ENCODE results near the gene HNF4A. TPM values are rescaled to one million over a fixed set of nuclear protein-coding genes. Genes with fewer than 3 reads are reported as not detected.

The HNF4A gene
- total and polyA plus RNA-seq, 2 of the 13 experiments (the other 11 are each of a cell fraction or from before 2014, with no cell fraction given), result 80.9 to 169 TPM

DNA sequence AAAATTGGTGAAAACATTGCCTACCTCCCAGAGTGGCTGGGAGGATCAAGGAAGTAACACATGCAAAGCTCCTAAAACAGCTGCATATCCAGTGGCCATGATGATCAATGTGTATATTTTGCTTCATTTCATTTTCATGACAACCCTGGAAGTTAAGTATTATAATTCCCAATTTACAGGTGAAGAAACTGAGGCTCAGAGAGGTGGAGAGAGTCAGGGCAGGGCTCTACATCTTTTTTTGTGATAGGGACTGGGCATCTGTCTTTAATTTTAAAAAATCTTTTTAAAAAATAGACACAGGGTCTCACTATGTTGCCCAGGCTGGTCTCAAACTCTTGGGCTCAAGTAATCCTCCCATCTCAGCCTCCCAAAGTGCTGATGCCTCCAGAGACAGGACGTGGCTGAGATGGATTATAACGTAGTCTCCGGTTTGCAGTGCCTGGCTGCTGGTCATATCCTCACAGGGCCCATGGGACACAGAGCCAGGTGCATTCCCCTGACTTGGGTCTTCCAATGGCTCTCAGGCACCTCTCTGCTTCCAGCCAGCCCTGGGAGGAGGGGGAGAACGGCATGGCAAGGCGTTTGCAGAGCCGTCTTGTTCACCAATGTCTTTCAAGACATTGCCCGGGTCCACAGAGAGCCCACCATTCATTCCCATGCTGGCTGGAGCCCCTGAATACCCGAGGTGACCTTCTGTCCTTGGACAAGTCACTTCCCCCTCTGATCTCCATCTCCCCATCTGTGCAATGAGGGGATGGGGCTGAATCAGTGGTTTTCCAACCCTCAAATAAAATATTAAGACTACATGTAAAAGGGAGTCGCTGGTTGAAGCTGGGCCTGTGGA lies 38.3 kb downstream of the HNF4A start (continued):
- TF ChIP-seq, protein P1, sequence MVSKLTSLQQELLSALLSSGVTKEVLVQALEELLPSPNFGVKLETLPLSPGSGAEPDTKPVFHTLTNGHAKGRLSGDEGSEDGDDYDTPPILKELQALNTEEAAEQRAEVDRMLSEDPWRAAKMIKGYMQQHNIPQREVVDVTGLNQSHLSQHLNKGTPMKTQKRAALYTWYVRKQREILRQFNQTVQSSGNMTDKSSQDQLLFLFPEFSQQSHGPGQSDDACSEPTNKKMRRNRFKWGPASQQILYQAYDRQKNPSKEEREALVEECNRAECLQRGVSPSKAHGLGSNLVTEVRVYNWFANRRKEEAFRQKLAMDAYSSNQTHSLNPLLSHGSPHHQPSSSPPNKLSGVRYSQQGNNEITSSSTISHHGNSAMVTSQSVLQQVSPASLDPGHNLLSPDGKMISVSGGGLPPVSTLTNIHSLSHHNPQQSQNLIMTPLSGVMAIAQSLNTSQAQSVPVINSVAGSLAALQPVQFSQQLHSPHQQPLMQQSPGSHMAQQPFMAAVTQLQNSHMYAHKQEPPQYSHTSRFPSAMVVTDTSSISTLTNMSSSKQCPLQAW (CRISPR knock-in tag; IDR thresholded peaks at IDR 0.05), result no peak
- TF ChIP-seq ZNF782 (CRISPR knock-in tag; IDR thresholded peaks at IDR 0.05; ENCODE audit: borderline replicate concordance) (0 out of 2 replicates have a peak, but pooled peaks have one; percentile 61), SNAI1 (CRISPR knock-in tag; IDR thresholded peaks at IDR 0.05; ENCODE audit: borderline replicate concordance) (peak; percentile 81; the same call in 1 of the 2 replicates), KLF6 (CRISPR knock-in tag; IDR thresholded peaks at IDR 0.05) (peak; percentile 6; the same call in 1 of the 2 replicates), GATAD1 (CRISPR knock-in tag; IDR thresholded peaks at IDR 0.05) (no peak), HNF4G (IDR thresholded peaks at IDR 0.05; ENCODE audit: borderline replicate concordance, low read depth, low read length) (no peak), HNF4G (CRISPR knock-in tag; IDR thresholded peaks at IDR 0.05; ENCODE audit: borderline replicate concordance, low read depth) (no peak), ZNF629 (CRISPR knock-in tag; conservative IDR thresholded peaks at IDR 0.05) (peak; percentile 92), ADNP (CRISPR knock-in tag; IDR thresholded peaks at IDR 0.05) (no peak; the same call in 1 of the 2 replicates), ZNF83 (CRISPR knock-in tag; IDR thresholded peaks at IDR 0.05; ENCODE audit: borderline replicate concordance) (no peak), ZNF670 (CRISPR knock-in tag; IDR thresholded peaks at IDR 0.05; ENCODE audit: borderline replicate concordance) (no peak), RBAK (CRISPR knock-in tag; IDR thresholded peaks at IDR 0.05) (no peak), ZSCAN31 (CRISPR knock-in tag; IDR thresholded peaks at IDR 0.05; ENCODE audit: low read depth) (no peak)
- TF ChIP-seq, protein P2, sequence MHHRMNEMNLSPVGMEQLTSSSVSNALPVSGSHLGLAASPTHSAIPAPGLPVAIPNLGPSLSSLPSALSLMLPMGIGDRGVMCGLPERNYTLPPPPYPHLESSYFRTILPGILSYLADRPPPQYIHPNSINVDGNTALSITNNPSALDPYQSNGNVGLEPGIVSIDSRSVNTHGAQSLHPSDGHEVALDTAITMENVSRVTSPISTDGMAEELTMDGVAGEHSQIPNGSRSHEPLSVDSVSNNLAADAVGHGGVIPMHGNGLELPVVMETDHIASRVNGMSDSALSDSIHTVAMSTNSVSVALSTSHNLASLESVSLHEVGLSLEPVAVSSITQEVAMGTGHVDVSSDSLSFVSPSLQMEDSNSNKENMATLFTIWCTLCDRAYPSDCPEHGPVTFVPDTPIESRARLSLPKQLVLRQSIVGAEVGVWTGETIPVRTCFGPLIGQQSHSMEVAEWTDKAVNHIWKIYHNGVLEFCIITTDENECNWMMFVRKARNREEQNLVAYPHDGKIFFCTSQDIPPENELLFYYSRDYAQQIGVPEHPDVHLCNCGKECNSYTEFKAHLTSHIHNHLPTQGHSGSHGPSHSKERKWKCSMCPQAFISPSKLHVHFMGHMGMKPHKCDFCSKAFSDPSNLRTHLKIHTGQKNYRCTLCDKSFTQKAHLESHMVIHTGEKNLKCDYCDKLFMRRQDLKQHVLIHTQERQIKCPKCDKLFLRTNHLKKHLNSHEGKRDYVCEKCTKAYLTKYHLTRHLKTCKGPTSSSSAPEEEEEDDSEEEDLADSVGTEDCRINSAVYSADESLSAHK (CRISPR knock-in tag; IDR thresholded peaks at IDR 0.05; ENCODE audit: borderline replicate concordance), result no peak
- TF ChIP-seq, protein P3, sequence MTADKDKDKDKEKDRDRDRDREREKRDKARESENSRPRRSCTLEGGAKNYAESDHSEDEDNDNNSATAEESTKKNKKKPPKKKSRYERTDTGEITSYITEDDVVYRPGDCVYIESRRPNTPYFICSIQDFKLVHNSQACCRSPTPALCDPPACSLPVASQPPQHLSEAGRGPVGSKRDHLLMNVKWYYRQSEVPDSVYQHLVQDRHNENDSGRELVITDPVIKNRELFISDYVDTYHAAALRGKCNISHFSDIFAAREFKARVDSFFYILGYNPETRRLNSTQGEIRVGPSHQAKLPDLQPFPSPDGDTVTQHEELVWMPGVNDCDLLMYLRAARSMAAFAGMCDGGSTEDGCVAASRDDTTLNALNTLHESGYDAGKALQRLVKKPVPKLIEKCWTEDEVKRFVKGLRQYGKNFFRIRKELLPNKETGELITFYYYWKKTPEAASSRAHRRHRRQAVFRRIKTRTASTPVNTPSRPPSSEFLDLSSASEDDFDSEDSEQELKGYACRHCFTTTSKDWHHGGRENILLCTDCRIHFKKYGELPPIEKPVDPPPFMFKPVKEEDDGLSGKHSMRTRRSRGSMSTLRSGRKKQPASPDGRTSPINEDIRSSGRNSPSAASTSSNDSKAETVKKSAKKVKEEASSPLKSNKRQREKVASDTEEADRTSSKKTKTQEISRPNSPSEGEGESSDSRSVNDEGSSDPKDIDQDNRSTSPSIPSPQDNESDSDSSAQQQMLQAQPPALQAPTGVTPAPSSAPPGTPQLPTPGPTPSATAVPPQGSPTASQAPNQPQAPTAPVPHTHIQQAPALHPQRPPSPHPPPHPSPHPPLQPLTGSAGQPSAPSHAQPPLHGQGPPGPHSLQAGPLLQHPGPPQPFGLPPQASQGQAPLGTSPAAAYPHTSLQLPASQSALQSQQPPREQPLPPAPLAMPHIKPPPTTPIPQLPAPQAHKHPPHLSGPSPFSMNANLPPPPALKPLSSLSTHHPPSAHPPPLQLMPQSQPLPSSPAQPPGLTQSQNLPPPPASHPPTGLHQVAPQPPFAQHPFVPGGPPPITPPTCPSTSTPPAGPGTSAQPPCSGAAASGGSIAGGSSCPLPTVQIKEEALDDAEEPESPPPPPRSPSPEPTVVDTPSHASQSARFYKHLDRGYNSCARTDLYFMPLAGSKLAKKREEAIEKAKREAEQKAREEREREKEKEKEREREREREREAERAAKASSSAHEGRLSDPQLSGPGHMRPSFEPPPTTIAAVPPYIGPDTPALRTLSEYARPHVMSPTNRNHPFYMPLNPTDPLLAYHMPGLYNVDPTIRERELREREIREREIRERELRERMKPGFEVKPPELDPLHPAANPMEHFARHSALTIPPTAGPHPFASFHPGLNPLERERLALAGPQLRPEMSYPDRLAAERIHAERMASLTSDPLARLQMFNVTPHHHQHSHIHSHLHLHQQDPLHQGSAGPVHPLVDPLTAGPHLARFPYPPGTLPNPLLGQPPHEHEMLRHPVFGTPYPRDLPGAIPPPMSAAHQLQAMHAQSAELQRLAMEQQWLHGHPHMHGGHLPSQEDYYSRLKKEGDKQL (CRISPR knock-in tag; IDR thresholded peaks at IDR 0.05; ENCODE audit: low read depth), result no peak; the same call in 1 of the 2 replicates
- TF ChIP-seq, protein P4, sequence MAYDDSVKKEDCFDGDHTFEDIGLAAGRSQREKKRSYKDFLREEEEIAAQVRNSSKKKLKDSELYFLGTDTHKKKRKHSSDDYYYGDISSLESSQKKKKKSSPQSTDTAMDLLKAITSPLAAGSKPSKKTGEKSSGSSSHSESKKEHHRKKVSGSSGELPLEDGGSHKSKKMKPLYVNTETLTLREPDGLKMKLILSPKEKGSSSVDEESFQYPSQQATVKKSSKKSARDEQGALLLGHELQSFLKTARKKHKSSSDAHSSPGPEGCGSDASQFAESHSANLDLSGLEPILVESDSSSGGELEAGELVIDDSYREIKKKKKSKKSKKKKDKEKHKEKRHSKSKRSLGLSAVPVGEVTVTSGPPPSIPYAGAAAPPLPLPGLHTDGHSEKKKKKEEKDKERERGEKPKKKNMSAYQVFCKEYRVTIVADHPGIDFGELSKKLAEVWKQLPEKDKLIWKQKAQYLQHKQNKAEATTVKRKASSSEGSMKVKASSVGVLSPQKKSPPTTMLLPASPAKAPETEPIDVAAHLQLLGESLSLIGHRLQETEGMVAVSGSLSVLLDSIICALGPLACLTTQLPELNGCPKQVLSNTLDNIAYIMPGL (CRISPR knock-in tag; IDR thresholded peaks at IDR 0.05; ENCODE audit: borderline replicate concordance in 1 of 2, low read depth in 1 of 2), result 0 out of 4 replicates have a peak, but pooled peaks of 1 of the 2 experiments have one; percentile 9
